ENCODE data around the gene FOXO6. TPM values are rescaled to one million over a fixed set of nuclear protein-coding genes. Genes with fewer than 3 reads are reported as not detected.

FOXO6 gene
- total and polyA plus RNA-seq, 10 of the 15 experiments (the other 5 are each of a cell fraction or from before 2014, with no cell fraction given): 0.37 TPM; not detected in 9

- TF ChIP-seq E2F8 (IDR thresholded peaks at IDR 0.05; ENCODE audit: low read depth, partially characterized antibody) (no peak), GABPA (IDR thresholded peaks at IDR 0.05; ENCODE audit: low read depth) (no peak), IKZF1 (conservative IDR thresholded peaks at IDR 0.05) (peak; percentile 62), BMI1 (IDR thresholded peaks at IDR 0.05; ENCODE audit: borderline replicate concordance) (no peak), LARP7 (IDR thresholded peaks at IDR 0.05) (peak; percentile 63), BCL11A (IDR thresholded peaks at IDR 0.05; ENCODE audit: low read depth, low read length) (no peak), SRF (IDR thresholded peaks at IDR 0.05; ENCODE audit: low read depth in 2 of 2, low read length in 2 of 2) (no peak), SP1 (IDR thresholded peaks at IDR 0.05; ENCODE audit: low read depth, low read length) (no peak), FOXK2 (IDR thresholded peaks at IDR 0.05) (no peak), ZBTB4 (CRISPR knock-in tag; IDR thresholded peaks at IDR 0.05) (no peak), STAT1 (conservative IDR thresholded peaks at IDR 0.05) (no peak), GATAD2B (conservative IDR thresholded peaks at IDR 0.05; ENCODE audit: low read depth) (peak; percentile 59; the same call in 1 of the 2 replicates), ZNF622 (IDR thresholded peaks at IDR 0.05) (no peak), HDAC2 (IDR thresholded peaks at IDR 0.05) (no peak), NR2F1 (conservative IDR thresholded peaks at IDR 0.05) (0 out of 2 replicates have a peak, but pooled peaks have one; percentile 12), POU2F2 (IDR thresholded peaks at IDR 0.05; ENCODE audit: borderline replicate concordance, low read depth, low read length) (no peak), MEF2A (IDR thresholded peaks at IDR 0.05; ENCODE audit: insufficient read depth, low read depth, low read length) (no peak)
- TF ChIP-seq, protein P1, sequence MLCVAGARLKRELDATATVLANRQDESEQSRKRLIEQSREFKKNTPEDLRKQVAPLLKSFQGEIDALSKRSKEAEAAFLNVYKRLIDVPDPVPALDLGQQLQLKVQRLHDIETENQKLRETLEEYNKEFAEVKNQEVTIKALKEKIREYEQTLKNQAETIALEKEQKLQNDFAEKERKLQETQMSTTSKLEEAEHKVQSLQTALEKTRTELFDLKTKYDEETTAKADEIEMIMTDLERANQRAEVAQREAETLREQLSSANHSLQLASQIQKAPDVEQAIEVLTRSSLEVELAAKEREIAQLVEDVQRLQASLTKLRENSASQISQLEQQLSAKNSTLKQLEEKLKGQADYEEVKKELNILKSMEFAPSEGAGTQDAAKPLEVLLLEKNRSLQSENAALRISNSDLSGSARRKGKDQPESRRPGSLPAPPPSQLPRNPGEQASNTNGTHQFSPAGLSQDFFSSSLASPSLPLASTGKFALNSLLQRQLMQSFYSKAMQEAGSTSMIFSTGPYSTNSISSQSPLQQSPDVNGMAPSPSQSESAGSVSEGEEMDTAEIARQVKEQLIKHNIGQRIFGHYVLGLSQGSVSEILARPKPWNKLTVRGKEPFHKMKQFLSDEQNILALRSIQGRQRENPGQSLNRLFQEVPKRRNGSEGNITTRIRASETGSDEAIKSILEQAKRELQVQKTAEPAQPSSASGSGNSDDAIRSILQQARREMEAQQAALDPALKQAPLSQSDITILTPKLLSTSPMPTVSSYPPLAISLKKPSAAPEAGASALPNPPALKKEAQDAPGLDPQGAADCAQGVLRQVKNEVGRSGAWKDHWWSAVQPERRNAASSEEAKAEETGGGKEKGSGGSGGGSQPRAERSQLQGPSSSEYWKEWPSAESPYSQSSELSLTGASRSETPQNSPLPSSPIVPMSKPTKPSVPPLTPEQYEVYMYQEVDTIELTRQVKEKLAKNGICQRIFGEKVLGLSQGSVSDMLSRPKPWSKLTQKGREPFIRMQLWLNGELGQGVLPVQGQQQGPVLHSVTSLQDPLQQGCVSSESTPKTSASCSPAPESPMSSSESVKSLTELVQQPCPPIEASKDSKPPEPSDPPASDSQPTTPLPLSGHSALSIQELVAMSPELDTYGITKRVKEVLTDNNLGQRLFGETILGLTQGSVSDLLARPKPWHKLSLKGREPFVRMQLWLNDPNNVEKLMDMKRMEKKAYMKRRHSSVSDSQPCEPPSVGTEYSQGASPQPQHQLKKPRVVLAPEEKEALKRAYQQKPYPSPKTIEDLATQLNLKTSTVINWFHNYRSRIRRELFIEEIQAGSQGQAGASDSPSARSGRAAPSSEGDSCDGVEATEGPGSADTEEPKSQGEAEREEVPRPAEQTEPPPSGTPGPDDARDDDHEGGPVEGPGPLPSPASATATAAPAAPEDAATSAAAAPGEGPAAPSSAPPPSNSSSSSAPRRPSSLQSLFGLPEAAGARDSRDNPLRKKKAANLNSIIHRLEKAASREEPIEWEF (IDR thresholded peaks at IDR 0.05; ENCODE audit: insufficient replicate concordance, low read depth, low read length): no peak
These were observed 492 bp downstream of the FOXO6 start (continued) for GRCh38 chr1:41361495-41362356.
